Bronchial epithelial cell (primary cell): ENCODE measurements around the gene GRK5. TPM values are rescaled to one million over a fixed set of nuclear protein-coding genes. Genes with fewer than 3 reads are reported as not detected.
A peak's percentile ranks its signal among the peaks of the same experiment; 100 is the strongest.

Source experiments
- DNase-seq: peaks from one replicate; pipeline ENCODE4 v3.0.0-alpha.2; 2010; ENCODE audit warnings: low read depth
- FAIRE-seq: peaks from 2 replicates; lab custom pipeline; 2011; peaks lifted over from hg19 to GRCh38; lab: Jason Lieb, UNC
- H3K27me3 ChIP-seq: 2 replicates; pipeline ENCODE4 v1.5.1; 2011; ENCODE audit warnings: low read length; ENCODE audit not compliant: control insufficient read depth, insufficient read depth
- H3K36me3 ChIP-seq: 2 replicates; pipeline ENCODE4 v1.5.1; 2011; ENCODE audit warnings: low read length; ENCODE audit not compliant: control insufficient read depth, insufficient read depth
- H3K4me3 ChIP-seq: 2 replicates; pipeline ENCODE4 v1.5.1; 2011; ENCODE audit warnings: mild to moderate bottlenecking, low read depth, low read length, control low read depth
- total RNA-seq: library from RNA; depleted of rRNA; stranded (reverse); fragments of >200 nt; gene quantifications from 2 replicates; pipeline ENCODE4 v1.2.1, GENCODE V29; 2014
- TF ChIP-seq, protein P1 (sequence below): IDR thresholded peaks from 2 replicates; pipeline ENCODE4 v1.5.1; 2011; ENCODE audit warnings: mild to moderate bottlenecking, moderate library complexity, low read length, control low read depth, inconsistent platforms; ENCODE audit not compliant: insufficient read depth, severe bottlenecking

The GRK5 gene
- total RNA-seq, 1 donor from 2014 or later = 2.4 TPM

DNA sequence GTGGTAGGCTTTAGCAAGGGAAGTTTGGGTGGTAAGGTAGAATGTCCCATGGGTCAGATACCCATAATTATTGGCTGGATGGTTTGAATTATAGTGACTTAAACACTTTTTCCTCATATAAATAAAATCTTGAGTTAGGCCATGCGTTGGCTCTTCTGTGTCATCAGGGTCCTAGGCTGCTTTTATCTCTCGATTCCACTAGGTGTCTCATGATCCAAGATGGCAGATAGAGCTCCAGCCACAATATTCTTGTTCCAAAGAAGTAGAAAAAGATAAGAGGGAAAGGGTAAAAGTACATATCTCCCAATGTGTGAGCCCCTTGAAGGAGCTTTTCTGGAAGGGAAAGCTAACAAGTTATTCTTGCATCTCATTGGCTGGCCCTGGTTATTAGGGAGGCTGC, 144.7 kb downstream of the GRK5 start:
- no peak overlapping the region for H3K4me3 ChIP-seq
- FAIRE-seq = no peak
- TF ChIP-seq, protein P1, sequence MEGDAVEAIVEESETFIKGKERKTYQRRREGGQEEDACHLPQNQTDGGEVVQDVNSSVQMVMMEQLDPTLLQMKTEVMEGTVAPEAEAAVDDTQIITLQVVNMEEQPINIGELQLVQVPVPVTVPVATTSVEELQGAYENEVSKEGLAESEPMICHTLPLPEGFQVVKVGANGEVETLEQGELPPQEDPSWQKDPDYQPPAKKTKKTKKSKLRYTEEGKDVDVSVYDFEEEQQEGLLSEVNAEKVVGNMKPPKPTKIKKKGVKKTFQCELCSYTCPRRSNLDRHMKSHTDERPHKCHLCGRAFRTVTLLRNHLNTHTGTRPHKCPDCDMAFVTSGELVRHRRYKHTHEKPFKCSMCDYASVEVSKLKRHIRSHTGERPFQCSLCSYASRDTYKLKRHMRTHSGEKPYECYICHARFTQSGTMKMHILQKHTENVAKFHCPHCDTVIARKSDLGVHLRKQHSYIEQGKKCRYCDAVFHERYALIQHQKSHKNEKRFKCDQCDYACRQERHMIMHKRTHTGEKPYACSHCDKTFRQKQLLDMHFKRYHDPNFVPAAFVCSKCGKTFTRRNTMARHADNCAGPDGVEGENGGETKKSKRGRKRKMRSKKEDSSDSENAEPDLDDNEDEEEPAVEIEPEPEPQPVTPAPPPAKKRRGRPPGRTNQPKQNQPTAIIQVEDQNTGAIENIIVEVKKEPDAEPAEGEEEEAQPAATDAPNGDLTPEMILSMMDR = no peak
- no peaks in the 10 kb centered on the region for H3K36me3 ChIP-seq
- H3K27me3 ChIP-seq = no peaks in the 10 kb centered on the region
- DNase-seq = no peak

DNA sequence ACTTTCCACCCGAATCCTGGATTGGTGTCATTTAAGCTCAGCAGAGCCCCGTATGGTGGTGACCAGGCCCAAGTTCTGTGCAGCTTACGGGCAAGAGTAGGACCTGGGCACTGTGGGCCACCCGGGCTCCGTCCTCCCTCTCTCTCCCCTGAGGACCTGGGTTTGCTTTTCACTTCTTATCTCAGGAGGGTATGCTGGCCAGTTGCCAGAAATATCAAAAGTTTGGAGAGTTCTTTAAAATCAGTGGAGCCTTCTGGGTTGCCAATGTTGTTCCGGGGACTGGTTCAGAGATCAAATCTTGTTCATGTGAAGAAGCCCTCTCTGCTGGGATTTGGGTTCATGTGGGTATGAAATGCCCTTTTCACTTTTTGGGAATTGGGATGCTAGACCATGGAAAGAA, 145.4 kb downstream of the GRK5 start:
- Histone ChIP-seq H3K36me3 (no peaks in the 10 kb centered on the region), H3K27me3 (no peaks in the 10 kb centered on the region), H3K4me3 (no peak overlapping the region)
- TF ChIP-seq, protein P1 = no peak
- DNase-seq = no peak
- no peak for FAIRE-seq

DNA sequence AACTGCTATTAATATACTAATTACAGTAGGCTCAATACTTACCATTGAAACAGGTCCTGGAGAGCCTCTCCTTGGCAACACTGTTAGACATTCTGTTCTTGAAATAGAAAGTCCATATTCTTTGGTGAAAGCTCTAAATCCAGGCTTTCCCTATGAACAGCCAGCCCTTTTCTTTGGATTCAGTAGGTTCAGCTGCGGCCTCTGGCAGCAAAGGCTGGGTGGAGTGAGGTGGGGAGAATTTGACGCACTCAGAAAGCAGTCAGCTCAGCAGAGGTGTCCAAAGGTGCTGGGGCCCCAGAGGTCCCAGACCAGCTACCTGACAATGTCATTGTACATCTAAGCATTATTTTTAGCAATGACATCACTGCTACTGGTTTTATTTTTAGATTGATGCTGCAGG, 146.1 kb downstream of the GRK5 start:
- DNase-seq (no peak), FAIRE-seq (no peak)
- TF ChIP-seq, protein P1 = no peak

DNA sequence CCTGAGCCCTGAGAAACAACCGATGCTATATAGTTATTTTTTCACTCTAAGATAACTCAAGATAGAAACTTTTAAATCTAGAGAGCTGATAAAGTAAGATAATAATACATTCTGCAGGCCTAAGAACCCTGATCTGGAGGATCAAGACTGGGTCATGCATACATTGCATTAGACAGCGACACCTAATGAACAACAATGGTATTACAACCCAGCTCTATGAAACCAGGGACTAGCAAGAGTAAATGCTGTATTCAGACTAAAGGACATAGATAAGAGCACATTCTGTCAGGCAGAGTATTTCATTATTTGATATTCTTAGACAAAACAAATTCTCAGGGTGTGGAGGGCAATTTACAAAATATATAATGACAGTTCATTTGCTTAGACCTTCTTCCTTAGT, 148.6 kb downstream of the GRK5 start:
- TF ChIP-seq, protein P1 = peak; percentile 22
- FAIRE-seq (no peak), DNase-seq (peak; percentile 4)
- H3K36me3 ChIP-seq = no peaks in the 10 kb centered on the region
- no peak overlapping the region for H3K4me3 ChIP-seq
- H3K27me3 ChIP-seq = no peaks in the 10 kb centered on the region

More for the DNA sequence above, 146.1 kb downstream of the GRK5 start:
- H3K4me3 ChIP-seq = no peak overlapping the region
- H3K27me3 ChIP-seq = no peaks in the 10 kb centered on the region
- no peaks in the 10 kb centered on the region for H3K36me3 ChIP-seq

DNA sequence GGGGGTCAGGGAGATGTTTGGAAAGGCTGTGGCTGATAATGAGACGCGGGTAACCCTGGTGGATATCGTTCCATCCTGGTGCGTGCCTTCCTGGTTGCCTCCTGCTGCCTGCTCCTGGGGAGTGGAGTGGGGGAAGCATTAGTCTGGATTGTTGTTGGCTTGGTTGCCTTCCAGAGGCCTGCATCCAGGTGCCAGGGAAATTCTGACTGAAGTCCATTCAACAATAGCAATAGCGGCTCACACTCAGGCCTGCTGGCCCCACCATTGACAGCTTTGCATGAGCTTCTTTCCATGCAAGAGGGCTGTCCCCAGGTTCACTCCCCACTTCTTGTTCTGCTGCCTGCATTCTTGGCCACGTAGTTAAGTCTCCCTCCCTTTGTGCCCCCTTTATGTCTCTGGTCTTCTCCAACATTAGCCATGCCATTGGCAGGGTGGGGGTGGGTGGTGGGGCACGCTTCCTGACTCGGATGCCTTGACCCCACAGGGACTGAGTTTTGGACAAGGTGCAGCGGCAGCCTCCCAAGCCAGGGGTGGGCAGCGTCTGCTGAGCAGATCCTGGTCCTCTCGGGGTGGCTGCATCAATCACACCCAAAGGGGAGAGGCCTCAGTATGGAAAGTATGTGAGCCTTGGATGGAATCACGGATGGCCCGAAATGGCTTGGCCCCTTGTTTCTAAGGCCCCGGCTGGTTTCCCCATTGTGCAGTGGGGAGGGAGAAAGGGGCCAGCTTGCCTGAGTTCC, 150.2 kb downstream of the GRK5 start:
- FAIRE-seq = no peak
- no peak for DNase-seq
- Histone ChIP-seq H3K36me3 (no peaks in the 10 kb centered on the region), H3K27me3 (no peaks in the 10 kb centered on the region), H3K4me3 (no peak overlapping the region)
- TF ChIP-seq, protein P1 = no peak

DNA sequence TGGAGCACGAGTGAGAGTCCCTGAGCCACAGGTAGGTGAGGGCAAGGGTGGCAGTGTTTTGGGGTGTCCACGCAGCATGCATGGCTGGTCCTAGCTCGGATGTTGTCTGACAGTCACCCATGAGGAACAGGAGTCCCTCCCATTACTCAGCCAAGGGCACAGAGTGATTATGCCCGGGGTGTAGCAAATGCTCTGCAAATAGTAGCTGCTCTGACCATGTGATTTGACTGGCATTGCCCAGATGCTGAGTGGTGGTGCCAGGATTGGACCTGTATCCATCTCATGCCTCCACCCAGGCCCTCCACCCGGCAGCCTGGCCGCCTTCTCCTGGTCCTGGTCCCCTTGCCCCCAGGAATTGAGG, 150.8 kb downstream of the GRK5 start:
- DNase-seq = no peak
- H3K4me3 ChIP-seq = no peak overlapping the region
- no peak for FAIRE-seq
- no peaks in the 10 kb centered on the region for H3K27me3 ChIP-seq
- TF ChIP-seq, protein P1 = no peak
- H3K36me3 ChIP-seq = no peaks in the 10 kb centered on the region
